ENCODE measurements around the gene RBM5. TPM values are rescaled to one million over a fixed set of nuclear protein-coding genes. Genes with fewer than 3 reads are reported as not detected.

The RBM5 gene
- total RNA-seq, 1 experiment from 2014 or later, result 95.6 TPM

DNA sequence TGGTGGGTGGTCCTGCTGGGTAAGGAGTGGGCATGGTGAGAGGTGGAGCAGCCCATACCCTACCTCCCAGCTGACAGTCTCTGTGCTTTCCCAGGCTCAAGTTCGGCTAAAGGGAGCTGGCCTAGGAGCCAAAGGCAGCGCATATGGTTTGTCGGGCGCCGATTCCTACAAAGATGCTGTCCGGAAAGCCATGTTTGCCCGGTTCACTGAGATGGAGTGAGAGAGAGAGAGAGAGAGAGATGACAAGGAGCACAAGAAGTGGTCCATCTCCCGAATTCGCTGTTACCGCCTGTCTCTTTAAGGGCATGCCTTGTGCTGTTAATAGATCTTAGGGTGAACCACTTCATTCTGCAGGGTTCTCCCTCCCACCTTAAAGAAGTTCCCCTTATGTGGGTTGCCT, 29.5 kb downstream of the RBM5 start:
- no peak for DNase-seq (ENCODE audit: low read depth, low spot score)
- in situ Hi-C loops (cut with HindIII; ENCODE audit: low pct_unique_long_range_greater_than_20kb, low sequenced_read_pairs), result no loop called here

DNA sequence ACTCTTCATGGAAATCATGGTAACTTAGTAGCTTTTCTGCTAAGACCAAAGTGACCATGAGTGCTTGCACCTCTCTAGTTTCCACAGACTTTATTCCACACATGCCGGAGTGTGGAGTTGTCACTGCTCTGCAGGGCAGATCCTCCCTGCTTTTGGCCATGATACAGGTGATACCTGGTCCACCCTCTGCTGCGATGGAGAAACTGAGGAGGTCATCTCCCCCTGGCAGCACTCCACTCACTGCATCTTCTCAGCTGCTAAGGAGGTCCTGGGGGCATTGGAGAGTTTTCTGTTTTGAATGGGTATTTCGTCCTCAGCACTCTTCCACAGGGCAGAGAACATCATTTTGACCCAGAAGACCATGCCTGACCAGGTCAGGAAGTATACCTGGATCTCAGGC, 31.1 kb downstream of the RBM5 start:
- DNase-seq (ENCODE audit: low read depth, low spot score), result no peak
- in situ Hi-C loops (cut with HindIII; ENCODE audit: low pct_unique_long_range_greater_than_20kb, low sequenced_read_pairs), result no loop called here

DNA sequence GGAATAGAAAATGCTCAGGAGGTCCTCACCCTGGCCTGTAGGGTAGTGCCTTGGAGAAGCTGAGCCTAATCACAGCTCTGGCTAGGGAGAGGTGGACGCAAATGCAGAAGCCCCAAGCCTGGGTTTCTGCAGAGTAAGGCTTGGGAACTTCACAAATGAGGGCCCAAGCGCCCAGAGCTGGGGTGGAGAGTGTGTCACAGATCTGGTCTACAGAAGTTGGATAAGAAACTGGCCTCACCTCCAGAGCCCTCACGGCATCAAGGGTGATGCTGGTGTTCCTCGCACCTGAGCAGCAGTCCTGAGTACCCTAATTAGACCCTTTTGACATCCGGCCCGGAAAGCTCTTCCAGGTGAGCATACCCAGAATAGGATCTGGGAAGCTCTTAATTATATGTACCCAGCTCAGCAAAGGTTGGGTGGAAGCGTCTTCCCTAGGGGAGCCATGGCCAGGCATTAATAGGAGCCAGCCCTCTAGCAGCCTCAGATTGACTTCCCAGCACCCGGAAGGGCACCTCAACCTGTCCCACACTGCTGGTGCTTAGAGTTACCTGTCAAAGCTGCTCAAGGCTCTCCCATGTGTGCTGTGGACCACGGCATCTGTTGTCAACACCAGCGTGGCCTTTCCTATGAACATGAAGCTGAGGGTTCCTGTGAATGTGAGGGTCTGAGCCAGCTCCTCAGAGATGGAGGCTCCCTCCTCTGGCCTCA, 31.8 kb downstream of the RBM5 start:
- DNase-seq (ENCODE audit: low read depth, low spot score), result no peak
- in situ Hi-C loops (cut with HindIII; ENCODE audit: low pct_unique_long_range_greater_than_20kb, low sequenced_read_pairs), result no loop called here

DNA sequence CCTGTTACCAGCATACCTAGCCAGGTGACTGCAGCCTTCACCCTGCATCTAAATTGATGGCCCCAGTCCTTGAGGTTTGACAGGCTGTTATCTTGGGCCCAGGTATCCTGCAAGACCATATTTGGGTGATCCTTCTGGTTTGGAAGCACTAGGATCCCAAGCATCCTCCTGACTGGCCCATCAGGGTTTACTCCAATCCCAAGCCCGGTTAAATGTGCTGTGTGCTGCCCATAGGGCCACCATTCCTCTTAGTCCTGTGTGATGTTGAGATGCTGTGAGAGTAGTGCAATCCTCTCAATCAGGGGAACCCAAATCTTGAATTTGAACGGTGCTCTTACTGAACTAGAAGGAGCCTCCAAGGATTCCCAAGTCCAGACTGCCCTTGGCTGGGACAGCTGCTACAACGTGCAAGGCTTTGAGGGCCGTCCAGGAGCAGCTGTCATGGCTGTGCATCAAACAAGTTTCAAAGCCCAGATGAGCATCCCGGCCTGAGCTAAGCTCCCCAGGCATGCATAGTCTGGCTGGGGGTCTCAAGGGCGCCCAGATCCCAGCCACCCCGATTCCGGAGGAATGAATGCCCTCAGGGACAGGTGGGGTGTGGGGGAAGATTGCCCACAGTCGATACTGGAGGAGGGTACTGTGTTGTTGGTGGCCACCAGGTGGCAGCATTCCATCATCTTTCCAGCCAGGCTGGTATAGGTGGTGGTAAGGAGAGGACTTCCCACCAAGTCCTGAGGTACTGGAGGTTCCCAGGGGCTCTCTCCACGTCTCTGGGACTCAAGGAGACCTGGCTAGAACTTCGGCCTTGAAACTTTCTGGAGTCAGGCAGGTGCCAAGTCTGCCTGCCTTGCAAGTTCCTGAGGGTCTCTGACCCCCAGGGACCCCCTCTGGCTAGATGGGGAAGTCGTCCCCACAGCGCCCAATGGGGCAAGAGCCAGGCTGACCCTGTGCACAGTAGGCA, 32.6 kb downstream of the RBM5 start:
- peak; percentile 82 for DNase-seq (ENCODE audit: low read depth, low spot score)
- in situ Hi-C loops (cut with HindIII; ENCODE audit: low pct_unique_long_range_greater_than_20kb, low sequenced_read_pairs), result no loop called here

DNA sequence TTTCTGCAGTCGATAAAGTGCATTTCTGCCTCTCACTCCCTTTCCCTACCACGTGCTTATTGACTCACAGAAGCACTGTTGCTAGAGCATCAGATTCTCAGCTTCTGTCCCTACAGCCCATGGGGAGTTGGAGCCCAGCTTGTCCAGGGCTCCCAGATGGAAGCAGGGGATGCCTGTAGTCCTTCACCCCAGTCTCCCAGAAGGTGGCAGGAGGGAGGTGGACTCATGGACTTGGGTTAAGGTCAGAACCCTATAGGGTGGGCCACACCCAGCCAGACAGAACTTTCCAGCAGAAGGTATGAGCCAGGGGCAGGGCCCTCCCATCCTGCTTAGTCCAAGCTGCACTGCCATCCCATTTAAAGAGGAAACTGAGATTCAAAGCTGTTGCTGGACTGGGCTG, 33.4 kb downstream of the RBM5 start:
- DNase-seq (ENCODE audit: low read depth, low spot score), result no peak
- in situ Hi-C loops (cut with HindIII; ENCODE audit: low pct_unique_long_range_greater_than_20kb, low sequenced_read_pairs), result no loop called here

DNA sequence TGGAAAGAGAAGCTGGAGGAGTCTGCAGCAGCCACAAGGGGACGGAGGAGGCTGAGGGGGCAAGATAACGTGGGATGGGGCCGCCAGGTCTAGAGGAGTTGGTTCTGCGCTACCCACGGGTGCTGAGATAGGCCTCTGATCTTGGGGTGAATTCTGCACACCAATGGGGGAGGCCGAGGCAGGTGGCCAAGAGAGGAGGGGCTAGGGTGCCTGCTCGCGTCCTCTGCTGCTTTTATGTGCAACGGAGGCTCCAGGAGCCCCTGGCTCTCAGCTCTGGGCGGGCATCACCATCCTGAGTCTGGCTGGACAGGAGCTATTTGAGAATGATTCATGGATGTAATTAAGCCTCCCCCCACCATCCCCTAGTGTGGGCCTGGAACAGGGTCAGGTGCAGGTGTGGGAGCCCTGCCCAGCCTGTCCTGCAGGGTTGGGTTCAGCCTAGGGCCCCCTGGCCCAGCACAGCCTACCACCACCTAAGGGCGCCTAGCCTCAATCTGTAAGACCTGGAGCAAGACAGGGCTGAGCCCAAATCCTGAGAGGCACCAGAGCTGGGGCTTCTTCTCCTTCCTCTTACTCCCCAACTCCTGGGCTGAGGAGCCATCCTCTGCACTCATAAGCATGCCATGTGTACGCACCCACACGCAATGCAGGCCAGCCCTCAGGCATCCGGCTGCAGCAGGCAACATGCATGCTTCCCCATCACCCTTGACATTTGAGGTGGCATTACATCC, 34.1 kb downstream of the RBM5 start:
- in situ Hi-C loops (cut with HindIII; ENCODE audit: low pct_unique_long_range_greater_than_20kb, low sequenced_read_pairs), result no loop called here
- no peak for DNase-seq (ENCODE audit: low read depth, low spot score)

DNA sequence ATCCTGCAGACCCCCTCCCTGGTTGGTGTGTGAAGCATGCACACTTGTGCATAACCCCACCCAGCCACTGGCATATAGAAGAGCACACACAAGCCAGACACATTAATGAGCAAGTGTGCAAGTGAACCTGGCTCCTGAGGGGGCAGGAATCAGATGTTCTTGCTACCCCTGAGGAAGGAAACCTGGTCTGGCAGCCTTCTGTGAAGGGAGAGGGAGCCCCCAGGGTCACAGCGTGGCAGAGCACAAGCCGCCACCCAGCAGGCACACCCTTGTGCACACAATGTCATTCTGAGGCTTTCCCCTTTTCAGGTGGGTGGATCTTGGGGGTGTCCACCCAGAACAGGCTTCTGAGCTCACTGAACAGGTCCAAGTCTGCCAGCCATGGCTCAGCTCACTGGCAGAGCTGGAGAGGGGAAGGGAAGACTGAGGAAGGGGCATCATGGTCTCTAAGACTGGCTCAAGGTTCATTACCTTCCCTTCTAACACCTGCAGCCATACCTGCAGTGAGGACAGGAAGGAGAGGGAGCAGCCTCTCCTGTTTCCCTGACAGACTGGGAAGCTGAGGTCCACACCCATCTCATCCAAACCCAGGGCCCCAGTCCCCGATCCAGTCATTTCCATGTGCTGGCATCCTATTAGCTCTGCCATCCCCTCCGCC, 34.8 kb downstream of the RBM5 start:
- in situ Hi-C loops (cut with HindIII; ENCODE audit: low pct_unique_long_range_greater_than_20kb, low sequenced_read_pairs), result no loop called here
- no peak for DNase-seq (ENCODE audit: low read depth, low spot score)

DNA sequence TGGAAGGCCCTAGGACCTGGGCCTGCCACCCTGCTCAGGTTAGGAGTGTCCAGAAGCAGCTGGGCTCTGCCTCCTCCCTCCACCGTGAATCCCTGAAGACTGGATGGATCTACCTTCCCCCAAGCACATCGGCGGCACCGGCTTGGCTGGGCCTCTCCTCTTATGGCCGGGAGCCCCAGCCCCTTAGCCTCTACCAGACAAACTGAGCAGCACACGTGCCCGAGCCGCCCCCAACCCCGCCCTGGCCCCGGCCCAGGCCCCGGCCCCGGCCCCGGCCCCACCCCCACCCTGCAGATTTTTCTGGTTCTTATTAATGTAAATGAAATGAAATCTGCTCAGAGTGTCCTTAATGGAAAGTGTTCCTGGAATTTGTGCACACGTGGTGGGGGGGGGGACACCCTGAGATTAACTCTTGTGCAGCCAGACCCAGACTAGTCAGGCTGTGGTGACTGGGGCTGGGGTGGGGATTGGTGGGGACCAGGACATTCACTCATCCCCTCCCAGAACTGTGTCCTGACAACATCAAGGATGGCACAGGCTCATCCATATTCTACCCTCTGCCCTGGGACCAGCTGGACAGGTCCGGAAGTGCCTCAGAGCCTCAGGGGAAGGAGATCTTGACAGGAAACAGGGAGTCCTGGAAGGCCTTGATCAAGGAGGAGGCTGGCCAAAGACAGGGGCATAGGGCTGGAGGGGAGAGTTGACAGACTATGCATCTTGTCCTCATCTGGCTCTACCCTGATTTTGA, 35.5 kb downstream of the RBM5 start:
- in situ Hi-C loops (cut with HindIII; ENCODE audit: low pct_unique_long_range_greater_than_20kb, low sequenced_read_pairs), result no loop called here
- no peak for DNase-seq (ENCODE audit: low read depth, low spot score)

DNA sequence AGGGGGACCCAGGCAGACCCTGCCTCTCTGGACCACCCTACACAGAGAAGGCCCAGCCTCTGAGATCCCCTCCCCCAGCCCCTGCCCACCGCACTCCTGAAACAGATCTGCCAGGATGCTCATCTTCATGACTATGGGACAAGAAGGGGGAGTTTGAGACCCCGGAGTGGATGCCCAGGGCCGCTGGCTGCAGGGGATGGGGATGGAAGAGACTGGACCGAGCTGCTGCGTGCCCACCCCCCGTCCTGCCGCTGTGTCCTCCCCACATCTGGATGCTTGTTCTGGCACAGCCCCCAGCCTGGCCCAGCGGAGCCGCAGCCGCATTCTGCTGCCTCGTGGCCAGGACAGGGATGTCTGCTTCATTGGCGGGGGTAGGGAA, 36.1 kb downstream of the RBM5 start:
- in situ Hi-C loops (cut with HindIII; ENCODE audit: low pct_unique_long_range_greater_than_20kb, low sequenced_read_pairs), result no loop called here
- DNase-seq (ENCODE audit: low read depth, low spot score), result no peak

DNA sequence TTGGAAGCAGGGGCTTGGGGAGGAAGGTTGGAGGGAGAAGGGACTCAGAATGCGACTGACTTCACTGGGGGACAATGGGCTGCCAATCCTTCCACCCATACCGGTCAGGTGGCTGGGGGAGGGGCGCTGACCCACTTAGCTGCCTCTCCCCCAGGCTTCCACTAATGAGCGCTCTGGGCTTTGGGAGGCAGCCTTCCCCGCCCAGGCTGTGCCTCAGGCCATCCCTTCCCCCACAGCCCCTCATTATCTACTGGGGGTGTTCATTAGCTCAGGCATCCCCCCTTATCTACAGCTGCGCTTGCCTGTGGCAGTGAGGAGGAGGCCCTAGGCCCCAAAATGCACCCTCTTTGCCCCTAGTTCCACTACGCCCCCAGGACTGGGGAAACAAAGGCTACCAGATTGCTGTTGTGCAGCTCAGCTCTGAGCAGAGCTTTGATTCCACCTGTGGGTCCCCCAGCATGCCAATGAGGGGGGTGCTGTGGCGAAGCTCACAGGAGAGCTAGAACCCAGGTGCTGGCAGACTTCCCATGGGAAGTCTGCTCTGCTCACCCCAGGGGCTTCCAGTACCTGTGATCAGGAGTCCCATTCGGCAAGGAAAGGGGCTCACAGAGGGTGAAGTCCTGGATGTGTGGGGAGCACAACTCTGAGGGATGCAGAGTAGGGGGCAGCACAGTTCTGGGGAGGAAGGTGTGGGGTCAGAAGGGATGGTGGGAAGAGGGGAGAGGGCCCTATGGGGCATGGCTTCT, 37.0 kb downstream of the RBM5 start:
- no peak for DNase-seq (ENCODE audit: low read depth, low spot score)
- in situ Hi-C loops (cut with HindIII; ENCODE audit: low pct_unique_long_range_greater_than_20kb, low sequenced_read_pairs), result no loop called here

DNA sequence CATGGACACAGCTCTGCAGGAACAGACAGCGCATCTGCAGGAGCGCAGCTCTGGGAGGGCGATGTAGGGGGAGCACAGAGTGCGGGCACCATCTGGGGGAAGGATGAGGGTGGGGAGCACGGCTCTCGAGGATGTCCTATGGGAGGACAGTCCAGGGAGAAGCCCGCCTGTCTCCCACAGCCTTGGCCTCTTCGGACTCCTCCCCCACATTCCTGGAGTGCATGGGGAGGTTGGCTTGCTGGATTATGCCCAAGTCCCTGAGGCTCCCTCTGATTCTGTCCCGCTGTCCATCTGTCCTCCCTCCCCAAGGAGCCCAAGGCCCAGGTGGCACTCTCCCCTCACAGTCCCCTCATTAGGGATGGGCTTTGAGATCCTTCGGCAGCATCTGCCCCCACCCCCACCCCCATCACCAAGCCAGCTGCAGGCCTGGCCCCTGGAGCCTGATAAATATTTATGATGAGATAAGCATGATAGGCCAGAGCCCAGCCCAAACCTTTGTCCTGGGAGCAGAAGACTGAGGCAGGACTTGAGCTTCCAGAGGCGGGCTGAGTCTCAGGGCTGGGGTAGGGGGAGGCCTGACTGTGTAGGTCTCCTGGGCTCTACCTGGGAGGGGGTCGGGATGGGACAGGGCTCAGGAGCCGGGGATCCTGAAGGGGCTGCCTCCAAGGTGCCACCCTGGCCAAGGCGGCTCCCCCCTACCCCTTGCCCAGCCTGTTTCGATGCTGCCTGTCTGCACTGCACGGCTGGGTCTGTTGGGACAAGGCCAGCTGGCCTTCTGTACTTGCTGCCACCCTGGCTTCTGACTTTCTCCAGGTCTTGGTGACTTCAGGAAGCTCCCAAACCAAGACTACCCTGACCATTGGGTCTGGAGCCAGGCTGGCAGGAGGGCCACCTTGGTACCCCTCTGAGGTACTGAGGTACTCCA, 37.8 kb downstream of the RBM5 start:
- DNase-seq (ENCODE audit: low read depth, low spot score), result no peak
- in situ Hi-C loops (cut with HindIII; ENCODE audit: low pct_unique_long_range_greater_than_20kb, low sequenced_read_pairs), result no loop called here

DNA sequence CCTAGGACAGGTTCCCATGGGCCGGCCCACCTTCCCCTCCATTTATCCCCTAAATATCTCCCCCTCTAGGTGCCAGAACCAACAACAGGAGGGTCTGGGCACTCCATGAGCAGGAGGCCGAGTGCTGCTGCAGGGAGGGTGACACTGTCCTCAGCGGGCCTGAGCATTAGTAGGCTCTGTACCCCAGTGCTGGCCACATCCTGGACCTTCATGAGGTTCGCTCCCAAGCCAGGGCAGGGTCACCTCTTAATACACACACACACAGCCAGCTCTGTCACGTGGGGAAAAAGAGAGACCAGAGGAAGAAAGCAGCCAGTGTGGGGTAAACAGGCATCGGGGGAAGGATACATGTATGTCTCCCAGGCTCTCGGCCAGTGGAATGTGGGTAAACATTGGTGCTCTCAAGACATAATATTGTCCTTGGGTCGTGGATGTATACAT, 38.6 kb downstream of the RBM5 start:
- in situ Hi-C loops (cut with HindIII; ENCODE audit: low pct_unique_long_range_greater_than_20kb, low sequenced_read_pairs), result no loop called here
- no peak for DNase-seq (ENCODE audit: low read depth, low spot score)

DNA sequence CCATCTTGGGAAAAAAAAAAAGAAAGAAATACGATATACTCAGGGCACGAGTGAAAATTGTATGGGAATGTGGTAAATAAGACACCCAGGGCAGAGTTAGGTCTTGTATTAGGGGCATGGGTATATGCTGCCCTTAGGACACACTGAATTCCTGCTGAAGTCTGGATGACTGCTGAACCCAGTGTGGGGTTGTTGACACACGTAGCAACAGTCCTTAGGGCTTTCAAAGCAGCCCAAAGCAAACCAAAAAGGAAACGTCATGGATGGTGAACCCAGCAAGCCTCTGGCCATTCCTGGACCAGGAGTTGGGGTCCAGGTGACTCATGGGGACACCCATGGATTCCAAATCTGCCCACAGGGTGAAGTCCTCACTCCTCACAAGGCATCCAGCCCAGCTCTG, 39.3 kb downstream of the RBM5 start:
- in situ Hi-C loops (cut with HindIII; ENCODE audit: low pct_unique_long_range_greater_than_20kb, low sequenced_read_pairs), result no loop called here
- no peak for DNase-seq (ENCODE audit: low read depth, low spot score)

DNA sequence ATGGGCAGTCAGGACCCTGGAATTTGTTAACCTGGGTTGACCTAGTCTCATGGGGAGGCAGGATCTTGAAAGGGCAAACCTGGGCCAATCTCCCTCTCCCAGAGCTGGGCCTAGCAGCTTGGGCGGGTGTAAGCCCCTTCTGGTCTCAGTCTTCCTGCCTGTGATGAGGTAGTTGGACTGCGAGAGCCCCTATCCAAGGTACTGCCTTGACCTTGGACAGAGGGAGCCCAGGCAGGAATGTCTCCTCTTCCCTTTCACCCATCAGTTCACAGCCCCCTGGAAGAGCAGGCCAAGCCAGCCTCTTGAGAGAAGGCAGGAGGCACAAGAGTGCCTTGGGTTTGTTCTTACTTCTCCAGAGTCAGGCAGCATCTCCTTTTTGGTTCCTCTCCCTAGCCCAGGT, 41.7 kb downstream of the RBM5 start:
- in situ Hi-C loops (cut with HindIII; ENCODE audit: low pct_unique_long_range_greater_than_20kb, low sequenced_read_pairs), result no loop called here
- DNase-seq (ENCODE audit: low read depth, low spot score), result no peak

DNA sequence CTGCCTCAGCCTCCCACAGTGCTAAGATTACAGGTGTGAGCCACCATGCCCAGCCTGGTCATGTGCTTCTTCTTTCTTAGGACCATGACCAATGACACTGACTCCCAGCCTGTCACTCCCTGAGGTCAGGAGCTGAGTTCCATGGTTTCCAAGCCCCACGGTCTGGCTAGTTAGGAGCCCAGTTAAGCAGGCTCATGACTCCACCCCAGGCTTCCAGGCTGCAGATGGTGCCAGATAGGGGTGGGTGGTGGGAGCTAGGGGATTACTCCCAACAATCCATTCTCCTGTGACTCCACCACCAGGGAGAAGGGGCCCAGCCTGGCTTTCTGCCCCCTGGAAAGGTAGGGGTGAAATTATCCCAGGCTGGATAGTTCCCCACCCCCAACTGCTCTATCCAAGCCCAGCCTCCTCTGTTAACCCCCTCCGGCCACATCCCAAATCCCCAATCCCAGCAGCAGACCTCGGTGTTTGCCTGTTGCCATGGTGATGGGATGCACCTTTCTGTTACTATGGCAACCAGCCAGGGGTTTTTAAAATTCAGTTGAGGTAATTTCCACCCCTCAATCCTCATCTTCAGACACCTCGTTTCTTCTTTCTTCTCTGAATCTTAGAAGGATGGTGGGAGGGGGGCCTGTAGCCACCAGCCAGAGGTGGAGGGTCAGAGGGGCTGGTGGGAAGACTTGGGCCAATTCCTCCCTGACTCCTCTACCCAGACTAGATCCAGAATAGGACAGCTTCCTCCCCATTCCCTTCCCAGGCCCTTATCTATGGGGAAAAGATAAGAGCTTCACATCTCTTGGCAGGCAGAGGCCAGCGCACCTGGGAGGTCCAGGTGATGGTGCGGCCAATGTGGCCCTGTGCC, 43.9 kb downstream of the RBM5 start:
- in situ Hi-C loops (cut with HindIII; ENCODE audit: low pct_unique_long_range_greater_than_20kb, low sequenced_read_pairs), result no loop called here
- no peak for DNase-seq (ENCODE audit: low read depth, low spot score)
